HUES48 (cell line): ENCODE measurements around the gene CCND3.

ENCODE experiments used
- H3K27ac ChIP-seq: one replicate; pipeline ENCODE4 v1.7.0; 2013; ENCODE audit warnings: low read depth, low read length, inconsistent platforms
- H3K27me3 ChIP-seq: 2 replicates; pipeline ENCODE4 v1.6.1; 2013; ENCODE audit warnings: mild to moderate bottlenecking, low read length; ENCODE audit not compliant: control insufficient read depth, insufficient read depth
- H3K36me3 ChIP-seq: 2 replicates; pipeline ENCODE4 v1.6.1; 2013; ENCODE audit warnings: low read length; ENCODE audit not compliant: control insufficient read depth, insufficient read depth
- H3K4me1 ChIP-seq: 2 replicates; pipeline ENCODE4 v1.6.1; 2013; ENCODE audit warnings: mild to moderate bottlenecking, low read length; ENCODE audit not compliant: control insufficient read depth, insufficient read depth
- H3K4me3 ChIP-seq: 2 replicates; pipeline ENCODE4 v1.5.1; 2013; ENCODE audit warnings: mild to moderate bottlenecking, low read depth, low read length
- H3K9ac ChIP-seq: 2 replicates; pipeline ENCODE4 v1.6.1; 2013; ENCODE audit warnings: mild to moderate bottlenecking, low read depth, low read length, moderate library complexity
- H3K9me3 ChIP-seq: 2 replicates; pipeline ENCODE4 v1.6.1; 2013; ENCODE audit warnings: low read length; ENCODE audit not compliant: control insufficient read depth, insufficient read depth

CCND3 gene

GRCh38 chr6:41920921-41921711, 20.5 kb downstream of the CCND3 start, which contains the start of the genes BYSL and MED20:
BYSL (plus strand) TSS chr6:41921499; CDS start chr6:41921563, 64 bp downstream.
MED20 (minus strand) TSS chr6:41921139; CDS start chr6:41921018, 121 bp downstream.
- peaks cover 35% of the 10 kb centered on the region for H3K36me3 ChIP-seq
- H3K4me1 ChIP-seq, result peaks cover 8% of the 10 kb centered on the region
- peak within 1 kb of the TSS; percentile 98 for H3K9ac ChIP-seq
- H3K4me3 ChIP-seq, result peak within 1 kb of the TSS; percentile 98
- peak within 1 kb of the TSS; percentile 100 for H3K27ac ChIP-seq
- no peaks in the 10 kb centered on the region for H3K9me3 ChIP-seq
- no peaks in the 10 kb centered on the region for H3K27me3 ChIP-seq

- Histone ChIP-seq H3K36me3 (peaks cover 38% of the 10 kb centered on the region), H3K27ac (no peak overlapping the region), H3K4me1 (peaks cover 3% of the 10 kb centered on the region), H3K9me3 (no peaks in the 10 kb centered on the region), H3K4me3 (no peak overlapping the region), H3K27me3 (no peaks in the 10 kb centered on the region), H3K9ac (no peak overlapping the region)
Observed at GRCh38 chr6:41917528-41917927, 24.1 kb downstream of the CCND3 start.

- Histone ChIP-seq H3K27me3 (no peaks in the 10 kb centered on the region), H3K4me1 (no peaks in the 10 kb centered on the region; the same call in 1 of the 2 replicates), H3K4me3 (no peak overlapping the region), H3K36me3 (peaks cover 48% of the 10 kb centered on the region), H3K9ac (no peak overlapping the region), H3K9me3 (no peaks in the 10 kb centered on the region), H3K27ac (no peak overlapping the region)
Observed at GRCh38 chr6:41914869-41915530, 26.6 kb downstream of the CCND3 start.

- H3K9me3 ChIP-seq, result no peaks in the 10 kb centered on the region
- no peak overlapping the region for H3K4me3 ChIP-seq
- no peak overlapping the region for H3K9ac ChIP-seq
- peaks cover 53% of the 10 kb centered on the region for H3K36me3 ChIP-seq
- no peak overlapping the region for H3K27ac ChIP-seq
- H3K27me3 ChIP-seq, result no peaks in the 10 kb centered on the region
- no peaks in the 10 kb centered on the region for H3K4me1 ChIP-seq
Observed at GRCh38 chr6:41914343-41914742, 27.3 kb downstream of the CCND3 start.

GRCh38 chr6:41909727-41910126, 31.9 kb downstream of the CCND3 start:
- Histone ChIP-seq H3K9ac (no peak overlapping the region), H3K4me1 (no peaks in the 10 kb centered on the region), H3K9me3 (no peaks in the 10 kb centered on the region), H3K27ac (no peak overlapping the region), H3K4me3 (no peak overlapping the region), H3K36me3 (peaks cover 75% of the 10 kb centered on the region), H3K27me3 (no peaks in the 10 kb centered on the region)

GRCh38 chr6:41901882-41902519, 39.6 kb downstream of the CCND3 start:
- no peaks in the 10 kb centered on the region for H3K9me3 ChIP-seq
- no peak overlapping the region for H3K9ac ChIP-seq
- no peak overlapping the region for H3K4me3 ChIP-seq
- peaks cover 30% of the 10 kb centered on the region for H3K36me3 ChIP-seq
- H3K27me3 ChIP-seq, result no peaks in the 10 kb centered on the region
- H3K4me1 ChIP-seq, result no peaks in the 10 kb centered on the region
- H3K27ac ChIP-seq, result no peak overlapping the region

GRCh38 chr6:41900861-41901260, 40.7 kb downstream of the CCND3 start:
- no peak overlapping the region for H3K9ac ChIP-seq
- H3K4me3 ChIP-seq, result no peak overlapping the region
- no peaks in the 10 kb centered on the region for H3K9me3 ChIP-seq
- no peak overlapping the region for H3K27ac ChIP-seq
- H3K4me1 ChIP-seq, result peaks cover 6% of the 10 kb centered on the region
- no peaks in the 10 kb centered on the region for H3K27me3 ChIP-seq
- peaks cover 19% of the 10 kb centered on the region for H3K36me3 ChIP-seq

GRCh38 chr6:41896281-41896680, 45.3 kb downstream of the CCND3 start:
- Histone ChIP-seq H3K4me3 (peak overlapping the region; percentile 85), H3K9ac (peak overlapping the region; percentile 82), H3K36me3 (no peaks in the 10 kb centered on the region), H3K27ac (peak overlapping the region; percentile 92), H3K9me3 (no peaks in the 10 kb centered on the region), H3K27me3 (peaks cover 3% of the 10 kb centered on the region; the same call in 1 of the 2 replicates), H3K4me1 (peaks cover 30% of the 10 kb centered on the region)

GRCh38 chr6:41895300-41896233, 46.0 kb downstream of the CCND3 start, which contains the start of gene USP49:
USP49 (minus strand) TSS chr6:41895375; CDS start chr6:41806983, 88,392 bp downstream.
- Histone ChIP-seq H3K9me3 (no peaks in the 10 kb centered on the region), H3K27me3 (peaks cover 3% of the 10 kb centered on the region; the same call in 1 of the 2 replicates), H3K27ac (peak within 1 kb of the TSS; percentile 92), H3K9ac (peak within 1 kb of the TSS; percentile 82), H3K36me3 (0 out of 2 replicates have a peak, but pooled peaks cover 4% of the 10 kb centered on the region), H3K4me1 (peaks cover 30% of the 10 kb centered on the region), H3K4me3 (peak within 1 kb of the TSS; percentile 91)
